Right ventricle myocardium superior (tissue), 1 donor: ENCODE results near the gene AGAP1. TPM values are rescaled to one million over a fixed set of nuclear protein-coding genes. Genes with fewer than 3 reads are reported as not detected.

Experiments used
- ATAC-seq: fragments of 200-7000 bp; cut with Tn5 transposase; one replicate; pipeline ENCODE4 v1.9.1; 2020; ENCODE audit warnings: mild to moderate bottlenecking; ENCODE audit not compliant: poor library complexity
- DNase-seq: peaks from one replicate; pipeline ENCODE4 v3.0.0-alpha.2; 2020
- intact Hi-C: fragments of 100-400 bp; cut with DNase I; formaldehyde crosslinking; loops from one replicate; pipeline ENCODE4 v1.11.2; 2022
- total RNA-seq: library from RNA; stranded (reverse); fragmentation: NEBNext Ultra II Directional; extraction: Animal tissue kit (Norgen Biotek cat#: 25700); gene quantifications from one replicate; pipeline ENCODE4 v1.2.1, GENCODE V29; 2021
- donor health status: DM: no; HTN: yes; CAD: no; lungs with severe emphysema.

The AGAP1 gene
- total RNA-seq, 1 donor from 2014 or later, result 25.4 TPM

DNA sequence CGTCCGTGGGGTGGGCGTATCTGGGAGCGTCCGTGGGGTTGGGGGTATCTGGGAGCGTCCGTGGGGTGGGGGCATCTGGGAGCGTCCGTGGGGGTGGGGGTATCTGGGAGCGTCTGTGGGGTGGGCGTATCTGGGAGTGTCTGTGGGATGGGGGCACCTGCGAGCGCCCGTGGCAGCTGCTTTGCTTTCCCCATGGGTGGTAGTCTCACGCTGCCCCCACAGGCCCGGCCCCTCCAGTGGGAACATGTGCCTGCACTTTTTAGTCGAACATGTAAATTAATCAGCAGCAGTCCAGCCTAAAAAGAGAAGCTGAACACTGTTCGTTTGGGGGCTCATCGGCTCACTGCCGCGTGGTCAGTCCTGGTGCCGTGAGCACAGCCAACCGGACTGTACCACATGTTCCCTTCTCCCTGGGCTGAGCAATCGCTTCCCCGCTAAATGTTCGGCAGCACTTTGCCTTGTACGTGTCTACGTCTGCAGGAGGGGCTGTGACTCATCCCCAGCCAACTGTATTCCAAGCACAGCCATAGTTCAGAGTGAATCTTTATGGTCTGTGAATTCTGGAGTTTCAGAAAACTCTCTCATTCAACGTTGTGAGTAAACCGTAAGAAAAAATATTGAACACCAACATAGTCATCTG is 271.5 kb downstream of the AGAP1 start:
- ATAC-seq (no peak), DNase-seq (no peak)

DNA sequence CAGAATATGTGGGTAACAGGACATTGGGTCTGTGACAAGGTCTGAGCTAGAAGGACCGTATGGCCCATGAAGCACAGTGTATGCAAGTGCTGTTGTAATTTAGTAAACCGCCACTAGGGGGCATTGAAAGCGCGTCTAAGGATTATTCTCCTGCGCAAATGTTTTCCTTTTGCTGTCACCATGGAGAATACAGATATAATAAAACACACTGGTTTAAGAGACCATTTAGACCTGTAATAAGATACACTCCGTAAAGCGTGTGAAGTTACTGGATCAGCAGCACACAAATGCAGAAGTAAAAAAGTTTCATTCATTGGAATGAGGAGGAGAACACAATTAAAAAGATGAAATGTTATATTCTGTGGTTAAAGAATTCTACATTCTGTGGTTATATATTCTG is 272.4 kb downstream of the AGAP1 start:
- intact Hi-C loops, result no loop called here
- DNase-seq, result no peak
- peak; percentile 96 for ATAC-seq

More for the DNA sequence above, 271.5 kb downstream of the AGAP1 start:
- intact Hi-C loops, result no loop called here

DNA sequence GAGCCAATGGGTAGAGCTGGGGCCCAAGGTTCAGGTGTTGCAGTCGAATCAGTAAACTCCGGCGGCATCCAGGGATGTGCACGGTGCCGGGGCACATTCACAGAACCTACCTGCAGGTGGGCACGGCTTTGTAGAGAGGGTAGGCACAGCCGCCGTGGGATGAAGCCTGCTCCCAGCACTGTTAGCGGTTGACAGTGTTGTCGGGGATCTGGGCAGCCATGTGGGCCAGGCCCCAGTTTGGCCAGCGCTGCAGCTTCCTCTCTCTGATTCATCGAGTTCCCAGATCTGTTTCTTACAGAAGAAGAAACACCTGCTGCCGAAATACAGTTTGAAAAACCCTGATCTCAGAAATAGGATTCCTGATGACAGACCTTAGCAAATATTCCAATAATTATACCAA is 274.8 kb downstream of the AGAP1 start:
- intact Hi-C loops, result no loop called here
- ATAC-seq (no peak), DNase-seq (no peak)

- intact Hi-C loops, result no loop called here
- ATAC-seq (no peak), DNase-seq (no peak)
These were observed 275.2 kb downstream of the AGAP1 start for GRCh38 chr2:235769046-235769445.

- DNase-seq (no peak), ATAC-seq (no peak)
- intact Hi-C loops, result no loop called here
These were observed 277.3 kb downstream of the AGAP1 start for GRCh38 chr2:235770909-235771820.

DNA sequence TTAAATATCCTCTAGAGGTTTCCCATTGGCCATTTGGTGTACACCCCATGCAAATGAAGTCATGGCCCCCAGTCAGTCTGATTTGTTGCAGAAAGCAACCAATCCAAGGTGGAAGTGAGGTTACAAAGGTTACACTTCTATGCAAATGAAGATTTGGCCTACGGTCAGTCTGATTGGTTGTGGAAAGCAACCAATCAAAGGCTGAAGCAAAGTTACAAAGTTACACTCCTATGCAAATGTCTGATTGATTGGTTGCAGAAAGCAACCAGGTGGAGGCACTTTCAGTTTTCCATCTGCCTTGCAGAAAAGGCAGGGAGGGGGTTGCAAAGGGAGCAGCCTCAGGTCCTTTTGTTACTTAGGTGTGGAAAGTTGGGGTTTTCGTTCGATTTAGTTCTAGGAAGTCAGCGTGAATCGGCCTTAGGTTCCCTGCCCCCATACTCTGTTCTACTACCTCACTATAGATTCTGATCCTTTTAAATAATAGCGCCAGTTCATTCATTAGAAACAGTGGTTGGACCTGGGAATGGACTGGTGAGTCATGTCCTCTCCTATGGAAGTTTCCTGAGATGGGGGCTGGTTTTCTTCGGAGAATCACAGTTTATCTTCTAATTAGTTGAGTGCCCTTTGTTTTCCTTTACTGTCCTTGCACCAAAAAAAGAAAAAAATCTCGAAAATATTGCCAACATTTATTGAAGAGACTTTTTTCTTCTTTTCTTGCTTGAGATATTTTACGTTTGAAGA is 279.5 kb downstream of the AGAP1 start:
- no peak for ATAC-seq
- no peak for DNase-seq
- intact Hi-C loops, result no loop called here

- DNase-seq (no peak), ATAC-seq (no peak)
- intact Hi-C loops, result no loop called here
These were observed 280.5 kb downstream of the AGAP1 start for GRCh38 chr2:235774153-235774870.

DNA sequence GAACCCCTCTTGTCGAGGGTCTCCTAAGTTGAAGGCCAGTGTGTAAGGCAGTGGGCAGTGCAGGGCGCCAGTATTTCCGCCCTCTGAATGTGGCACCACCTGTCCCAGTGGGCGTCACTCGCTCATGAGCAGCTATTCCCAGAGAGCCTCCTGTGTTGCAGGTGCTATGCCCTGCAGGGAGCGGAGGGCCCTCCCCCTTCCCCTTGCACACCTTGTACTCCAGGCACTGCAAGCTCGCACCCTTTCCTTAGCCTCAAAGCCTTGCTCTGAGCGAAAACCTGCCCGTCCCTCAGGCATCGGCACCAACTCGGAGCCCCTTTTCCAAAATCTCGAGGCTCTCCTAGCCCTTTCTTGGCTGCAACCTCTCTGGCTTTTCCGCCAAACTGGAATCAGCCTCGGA is 282.7 kb downstream of the AGAP1 start:
- no peak for ATAC-seq
- DNase-seq, result no peak
- intact Hi-C loops, result loop anchor here (5.0 kb wide), 1 partner anchor 406 kb away; no protein-coding TSS in a partner anchor

DNA sequence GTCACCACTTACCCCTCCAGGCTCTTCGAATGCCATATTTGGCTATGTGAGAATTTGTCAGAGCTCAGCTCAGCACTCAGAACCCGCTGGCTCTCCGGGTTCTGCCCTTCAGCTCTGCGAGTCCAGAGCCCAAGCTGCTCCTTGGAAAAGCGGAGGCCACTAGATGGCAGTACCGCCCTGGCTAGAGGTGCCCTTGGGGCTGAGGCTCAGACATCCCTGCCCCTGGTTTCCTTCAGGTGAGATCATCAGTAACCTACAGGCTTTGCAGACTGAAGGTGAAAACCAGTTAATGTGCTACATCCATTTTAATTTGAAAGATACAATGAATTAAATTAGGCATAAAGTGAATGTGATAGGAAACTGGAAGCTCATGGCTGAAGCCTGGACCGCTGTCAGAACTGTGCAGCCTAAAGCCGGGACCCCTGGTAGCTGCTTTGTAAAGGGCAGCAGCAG is 285.6 kb downstream of the AGAP1 start:
- ATAC-seq (peak; percentile 92), DNase-seq (peak; percentile 79)
- intact Hi-C loops, result loop anchor here (5.0 kb wide), 1 partner anchor 403 kb away; no protein-coding TSS in a partner anchor

DNA sequence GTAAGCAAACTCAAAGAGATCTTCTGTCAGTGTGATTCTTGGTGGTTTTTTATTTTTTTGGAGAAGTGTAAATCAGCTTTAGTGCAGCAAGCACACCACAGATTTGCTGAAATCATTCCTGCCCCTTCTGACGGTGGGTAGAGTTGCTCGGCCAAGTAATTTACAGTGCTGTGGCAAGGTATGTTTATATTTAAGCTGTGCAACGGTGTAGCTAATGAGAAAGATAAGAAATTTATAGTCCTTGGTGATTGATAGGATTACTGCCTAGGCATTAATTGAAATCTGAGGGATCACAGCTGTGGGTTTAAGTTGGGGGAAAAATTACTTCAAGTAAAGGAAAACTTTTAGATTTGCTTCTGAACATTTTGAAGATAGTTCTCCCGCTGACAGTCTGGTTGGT is 286.6 kb downstream of the AGAP1 start:
- intact Hi-C loops, result loop anchor here (10.0 kb wide), 1 partner anchor 1284 kb away; no protein-coding TSS in a partner anchor
- ATAC-seq, result no peak
- no peak for DNase-seq

DNA sequence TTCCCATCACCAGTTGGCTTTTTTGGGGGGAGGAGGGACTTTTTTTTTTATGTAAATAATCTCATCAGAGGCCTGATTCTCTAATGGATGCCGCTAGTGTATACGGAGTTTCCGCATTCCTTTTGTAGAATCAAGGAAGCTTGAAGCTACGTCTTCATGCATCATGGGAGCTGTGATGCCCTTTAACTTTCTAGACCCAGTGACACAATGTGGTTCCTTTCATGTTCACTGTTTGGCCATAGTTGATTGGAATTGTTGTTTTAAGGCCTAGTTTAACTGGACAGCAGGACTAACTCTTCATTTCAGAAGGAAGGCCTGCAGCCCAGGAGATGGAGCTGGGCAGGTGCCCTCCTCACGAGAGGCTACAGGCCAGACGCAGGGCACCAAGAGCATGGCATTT is 287.9 kb downstream of the AGAP1 start:
- ATAC-seq (no peak), DNase-seq (no peak)
- intact Hi-C loops, result loop anchor here (10.0 kb wide), 1 partner anchor 1283 kb away; no protein-coding TSS in a partner anchor

DNA sequence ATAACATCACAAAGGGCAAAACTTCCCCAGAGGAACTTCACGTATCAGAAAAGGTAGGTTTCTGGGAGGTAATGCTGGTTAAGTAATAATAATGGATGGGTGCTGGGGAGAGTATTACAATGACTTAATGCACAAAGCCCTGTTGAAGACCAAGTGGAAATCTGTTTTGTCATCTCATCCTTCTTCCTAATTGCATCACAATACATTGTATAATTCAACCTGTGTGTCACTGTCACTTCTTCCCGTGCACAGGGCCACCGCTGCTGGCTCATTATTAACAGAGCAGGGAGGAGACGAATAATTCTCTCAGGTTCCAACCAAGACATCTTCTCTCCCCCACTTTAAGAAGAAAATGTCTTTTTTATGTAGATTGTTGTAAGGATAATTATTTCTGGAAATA is 290.9 kb downstream of the AGAP1 start:
- intact Hi-C loops, result loop anchor here (10.0 kb wide), 1 partner anchor 1280 kb away; no protein-coding TSS in a partner anchor
- ATAC-seq (no peak), DNase-seq (no peak)

DNA sequence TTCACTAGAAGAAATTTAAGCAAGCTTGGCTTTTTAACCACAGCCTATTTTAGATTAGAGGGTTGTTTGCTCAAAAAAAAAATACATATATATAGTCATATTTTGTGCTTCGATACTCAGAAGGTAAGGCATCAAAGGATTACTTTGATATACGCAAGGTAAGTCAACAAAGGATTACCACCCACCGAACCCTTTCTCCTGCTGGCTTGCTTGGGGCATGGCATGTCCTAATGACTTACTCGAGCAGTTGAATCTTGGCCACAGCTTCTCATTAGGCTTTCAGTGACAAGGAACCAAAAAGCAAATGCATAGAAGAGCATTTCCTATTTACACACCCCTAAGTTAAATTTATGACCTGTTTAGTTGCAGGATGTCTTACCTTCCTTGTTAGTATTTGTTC is 295.7 kb downstream of the AGAP1 start:
- ATAC-seq, result no peak
- intact Hi-C loops, result loop anchor here (10.0 kb wide), 1 partner anchor 1275 kb away; no protein-coding TSS in a partner anchor
- no peak for DNase-seq

- ATAC-seq, result peak; percentile 97
- intact Hi-C loops, result no loop called here
- DNase-seq, result no peak
These were observed 299.4 kb downstream of the AGAP1 start for GRCh38 chr2:235793163-235793752.

DNA sequence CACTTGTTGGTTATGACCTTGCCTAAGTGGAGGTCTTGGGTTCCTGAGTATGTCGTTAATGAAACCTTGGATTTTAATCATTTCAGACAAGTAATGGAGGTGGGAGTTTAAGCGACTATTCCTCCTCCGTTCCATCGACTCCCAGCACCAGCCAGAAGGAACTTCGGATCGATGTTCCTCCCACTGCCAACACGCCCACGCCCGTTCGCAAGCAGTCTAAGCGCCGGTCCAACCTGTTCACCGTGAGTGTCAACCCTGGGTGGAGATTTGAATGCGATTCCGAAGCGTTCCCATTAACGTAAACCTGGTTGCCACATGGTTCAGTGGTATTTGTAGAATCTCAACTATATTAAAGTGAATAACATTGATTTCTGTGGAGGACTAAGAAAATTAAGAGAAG is 305.4 kb downstream of the AGAP1 start:
- ATAC-seq (no peak), DNase-seq (no peak)
- intact Hi-C loops, result no loop called here

GRCh38 chr2:235802542-235802941 is 308.7 kb downstream of the AGAP1 start:
- DNase-seq (no peak), ATAC-seq (no peak)
- intact Hi-C loops, result no loop called here

DNA sequence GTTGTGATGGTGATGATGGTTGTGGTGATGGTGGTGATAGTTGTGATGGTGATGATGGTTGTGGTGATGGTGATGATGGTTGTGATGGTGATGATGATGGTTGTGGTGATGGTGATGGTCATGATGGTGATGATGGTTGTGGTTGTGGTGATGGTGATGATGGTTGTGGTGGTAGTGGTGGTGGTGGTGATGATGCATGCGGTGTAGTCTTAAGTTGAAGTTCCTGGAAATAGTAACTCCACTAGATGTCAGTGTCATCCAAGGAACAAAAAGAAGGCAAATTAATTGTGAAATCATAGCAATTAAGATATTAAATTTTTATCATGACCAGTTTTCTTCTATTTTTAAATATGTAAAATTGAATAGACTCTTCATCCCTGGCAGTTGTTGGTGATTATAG is 309.2 kb downstream of the AGAP1 start:
- DNase-seq, result no peak
- intact Hi-C loops, result no loop called here
- no peak for ATAC-seq

- DNase-seq (no peak), ATAC-seq (no peak)
- intact Hi-C loops, result no loop called here
These were observed 310.8 kb downstream of the AGAP1 start for GRCh38 chr2:235804676-235805075.
